GM12865 (cell line): ENCODE measurements around the gene FERMT2.

ENCODE experiments used
- DNase-seq: peaks from one replicate; pipeline ENCODE4 v3.0.0; 2010; ENCODE audit warnings: low read depth
- H3K4me3 ChIP-seq: 2 replicates; pipeline ENCODE4 v1.5.1; 2011; ENCODE audit warnings: mild to moderate bottlenecking, low read depth, low read length, control low read depth
- TF ChIP-seq, protein P1 (sequence below): IDR thresholded peaks from 2 replicates; pipeline ENCODE4 v1.5.1; 2011; ENCODE audit warnings: low read length, control low read depth, low read depth, inconsistent platforms; ENCODE audit not compliant: insufficient read depth; ENCODE audit errors: missing control alignments

Gene FERMT2

DNA sequence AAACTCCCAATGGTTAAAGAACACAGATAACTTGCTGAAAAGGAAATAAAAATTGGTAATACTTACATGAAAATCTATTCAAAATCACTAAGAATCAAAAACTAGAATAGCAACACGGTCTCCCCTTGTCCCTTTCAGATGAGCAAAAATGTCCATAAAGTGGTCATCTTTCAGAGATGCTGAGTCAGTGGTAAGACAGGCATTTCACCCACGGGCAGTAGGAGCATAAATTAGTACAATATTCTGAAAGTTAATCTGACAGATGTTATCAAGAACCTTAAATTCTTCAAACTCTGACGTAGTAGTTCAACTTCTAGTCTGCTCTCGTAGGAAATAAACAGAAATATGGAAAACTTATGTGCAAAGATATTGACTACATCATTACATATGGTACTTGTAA, 126.4 kb downstream of the FERMT2 start:
- no peak overlapping the region for H3K4me3 ChIP-seq
- TF ChIP-seq, protein P1, sequence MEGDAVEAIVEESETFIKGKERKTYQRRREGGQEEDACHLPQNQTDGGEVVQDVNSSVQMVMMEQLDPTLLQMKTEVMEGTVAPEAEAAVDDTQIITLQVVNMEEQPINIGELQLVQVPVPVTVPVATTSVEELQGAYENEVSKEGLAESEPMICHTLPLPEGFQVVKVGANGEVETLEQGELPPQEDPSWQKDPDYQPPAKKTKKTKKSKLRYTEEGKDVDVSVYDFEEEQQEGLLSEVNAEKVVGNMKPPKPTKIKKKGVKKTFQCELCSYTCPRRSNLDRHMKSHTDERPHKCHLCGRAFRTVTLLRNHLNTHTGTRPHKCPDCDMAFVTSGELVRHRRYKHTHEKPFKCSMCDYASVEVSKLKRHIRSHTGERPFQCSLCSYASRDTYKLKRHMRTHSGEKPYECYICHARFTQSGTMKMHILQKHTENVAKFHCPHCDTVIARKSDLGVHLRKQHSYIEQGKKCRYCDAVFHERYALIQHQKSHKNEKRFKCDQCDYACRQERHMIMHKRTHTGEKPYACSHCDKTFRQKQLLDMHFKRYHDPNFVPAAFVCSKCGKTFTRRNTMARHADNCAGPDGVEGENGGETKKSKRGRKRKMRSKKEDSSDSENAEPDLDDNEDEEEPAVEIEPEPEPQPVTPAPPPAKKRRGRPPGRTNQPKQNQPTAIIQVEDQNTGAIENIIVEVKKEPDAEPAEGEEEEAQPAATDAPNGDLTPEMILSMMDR: no peak
- peak; percentile 6 for DNase-seq

DNA sequence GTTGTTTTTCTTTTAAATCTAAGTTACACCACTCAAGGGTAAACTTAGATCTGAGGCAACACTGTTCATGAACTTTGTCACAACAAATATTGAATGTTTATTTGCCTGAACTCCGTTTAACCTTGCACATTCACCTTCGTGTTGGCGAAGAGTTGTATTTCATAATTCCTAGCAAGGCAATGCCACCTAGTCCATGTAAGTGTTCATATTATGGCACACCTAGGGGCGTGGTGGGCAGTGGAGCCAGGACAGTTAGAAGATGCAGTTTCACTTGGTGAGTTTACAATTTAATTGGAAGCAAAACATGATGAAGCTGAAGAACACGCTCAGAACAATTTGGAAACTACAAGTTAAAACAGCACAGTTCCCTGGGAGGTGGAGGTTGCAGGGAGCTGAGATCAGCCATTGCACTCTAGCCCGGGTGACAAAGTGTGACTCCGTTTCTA, 129.0 kb downstream of the FERMT2 start:
- no peak overlapping the region for H3K4me3 ChIP-seq
- TF ChIP-seq, protein P1: no peak
- no peak for DNase-seq

DNA sequence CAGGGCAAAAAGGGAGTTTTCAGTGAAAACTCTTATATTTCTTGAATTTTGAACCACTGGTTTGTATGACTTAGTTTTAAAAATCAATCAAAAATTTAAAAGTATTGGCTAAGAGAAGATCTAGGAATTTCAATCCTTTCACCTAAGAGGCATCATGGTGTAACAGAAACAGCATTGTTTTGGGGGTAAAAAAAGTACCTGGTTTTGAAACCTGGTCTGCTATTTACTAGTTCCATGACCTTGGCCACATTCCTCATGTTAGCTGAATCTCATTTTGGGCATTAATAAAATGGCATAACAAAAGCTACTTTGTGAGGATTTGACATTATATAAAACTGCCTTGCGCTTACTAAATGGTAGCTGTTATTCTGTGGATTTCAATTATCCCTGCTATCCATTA, 142.7 kb downstream of the FERMT2 start:
- TF ChIP-seq, protein P1: no peak
- DNase-seq: no peak

More for the DNA sequence above, 142.7 kb downstream of the FERMT2 start:
- H3K4me3 ChIP-seq: no peak overlapping the region
